ACC112 (cell line): ENCODE measurements around the gene RASA4B.
"Not testable (repeated sequence)": the region's sequence is repeated elsewhere in the genome, so short reads cannot be mapped to it uniquely, and the experiment has no call there.

ENCODE experiments used
- H2AFZ ChIP-seq: fragments of 200-600 bp; sonication (generic); one replicate; pipeline ENCODE4 v1.6.0; 2017; ENCODE audit warnings: antibody characterized with exemption, low read length; ENCODE audit not compliant: unreplicated experiment
- H3K27ac ChIP-seq: fragments of 200-600 bp; sonication (generic); 2 replicates; pipeline ENCODE4 v1.5.1; 2014; ENCODE audit warnings: low read depth, mild to moderate bottlenecking, antibody characterized with exemption, low read length, moderate library complexity
- H3K27me3 ChIP-seq: fragments of 200-600 bp; sonication (generic); 2 replicates; pipeline ENCODE4 v1.6.1; 2014; ENCODE audit warnings: mild to moderate bottlenecking, antibody characterized with exemption, low read length, moderate library complexity, mixed read lengths; ENCODE audit not compliant: insufficient read depth
- H3K36me3 ChIP-seq: fragments of 200-600 bp; sonication (generic); 2 replicates; pipeline ENCODE4 v1.6.1; 2016; ENCODE audit warnings: mild to moderate bottlenecking, antibody characterized with exemption, low read length, moderate library complexity, mixed read lengths; ENCODE audit not compliant: insufficient read depth
- H3K4me1 ChIP-seq: fragments of 200-600 bp; sonication (generic); one replicate; pipeline ENCODE4 v1.6.1; 2016; ENCODE audit warnings: low read length, mixed read lengths; ENCODE audit not compliant: insufficient read depth, unreplicated experiment, control insufficient read depth
- H3K4me3 ChIP-seq: fragments of 200-600 bp; sonication (generic); 2 replicates; pipeline ENCODE4 v1.5.1; 2014; ENCODE audit warnings: mild to moderate bottlenecking, low read depth, low read length
- H3K79me2 ChIP-seq: fragments of 200-600 bp; sonication (generic); one replicate; pipeline ENCODE4 v1.6.0; 2016; ENCODE audit warnings: low read length; ENCODE audit not compliant: control insufficient read depth, unreplicated experiment, insufficient read depth

RASA4B gene

DNA sequence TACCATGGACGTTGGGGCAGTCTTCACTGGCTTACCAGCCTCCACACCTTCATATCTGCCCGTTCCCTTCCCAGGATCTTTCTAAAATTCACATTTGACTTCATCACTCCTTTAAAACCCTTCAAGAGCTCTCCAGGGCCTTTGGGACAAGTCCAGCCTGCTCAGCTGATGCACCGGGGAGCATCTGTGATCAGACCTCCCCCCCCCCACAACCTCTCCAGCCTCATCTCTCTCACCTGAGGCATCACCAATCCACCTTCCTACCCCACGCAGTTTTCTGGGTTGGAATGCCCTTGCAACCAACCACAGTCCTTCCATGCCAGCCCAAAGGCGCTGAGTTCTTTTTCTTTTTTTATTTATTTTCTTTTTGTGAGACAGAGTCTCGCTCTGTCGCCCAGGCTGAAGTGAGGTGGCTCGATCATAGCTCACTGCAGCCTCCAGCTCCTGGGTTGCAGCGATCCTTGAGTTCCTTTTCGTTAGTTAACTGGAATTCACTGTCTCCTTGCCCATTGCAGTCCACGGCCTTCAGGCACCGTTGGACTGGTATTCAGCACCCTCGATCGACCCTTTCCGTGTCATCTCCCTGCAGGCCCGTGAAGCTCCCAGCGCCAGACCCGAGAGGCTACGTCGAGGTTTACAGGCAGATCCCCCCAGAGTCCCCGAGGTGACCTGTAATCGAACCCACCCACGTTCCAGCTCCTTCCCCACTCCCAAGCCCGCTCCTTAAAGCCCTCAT, 53.6 kb downstream of the RASA4B start:
- Histone ChIP-seq H3K36me3 (no peaks in the 10 kb centered on the region), H3K4me3 (peak overlapping the region; percentile 96), H2AFZ (peak overlapping the region; percentile 89), H3K27ac (no peak overlapping the region), H3K4me1 (peaks cover 6% of the 10 kb centered on the region), H3K79me2 (peaks cover 10% of the 10 kb centered on the region), H3K27me3 (no peaks in the 10 kb centered on the region)

DNA sequence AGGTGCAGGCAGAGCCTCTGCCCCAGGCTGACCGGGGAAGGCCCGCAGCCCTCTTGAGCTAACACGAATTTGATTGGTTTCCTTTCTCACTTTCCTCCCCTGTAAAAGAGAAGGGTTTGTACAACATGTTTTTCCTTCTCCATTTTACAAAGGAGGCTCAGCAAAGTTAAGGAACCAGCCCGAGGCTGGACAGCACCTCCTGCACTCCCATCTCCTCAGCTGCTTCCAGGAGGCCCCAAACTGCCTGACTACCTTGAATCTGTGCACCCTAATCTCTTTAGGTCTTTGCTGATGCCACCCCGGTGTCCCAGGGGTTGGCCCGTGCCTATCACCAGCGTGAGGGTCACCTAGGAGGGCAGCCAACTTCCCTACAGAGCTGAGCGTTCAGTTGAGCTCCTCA, 57.1 kb downstream of the RASA4B start:
- Histone ChIP-seq H2AFZ (no peak overlapping the region), H3K27ac (no peak overlapping the region), H3K36me3 (no peaks in the 10 kb centered on the region; the same call in 1 of the 2 replicates), H3K79me2 (peaks cover 6% of the 10 kb centered on the region), H3K4me3 (no peak overlapping the region), H3K4me1 (no peaks in the 10 kb centered on the region), H3K27me3 (no peaks in the 10 kb centered on the region)

DNA sequence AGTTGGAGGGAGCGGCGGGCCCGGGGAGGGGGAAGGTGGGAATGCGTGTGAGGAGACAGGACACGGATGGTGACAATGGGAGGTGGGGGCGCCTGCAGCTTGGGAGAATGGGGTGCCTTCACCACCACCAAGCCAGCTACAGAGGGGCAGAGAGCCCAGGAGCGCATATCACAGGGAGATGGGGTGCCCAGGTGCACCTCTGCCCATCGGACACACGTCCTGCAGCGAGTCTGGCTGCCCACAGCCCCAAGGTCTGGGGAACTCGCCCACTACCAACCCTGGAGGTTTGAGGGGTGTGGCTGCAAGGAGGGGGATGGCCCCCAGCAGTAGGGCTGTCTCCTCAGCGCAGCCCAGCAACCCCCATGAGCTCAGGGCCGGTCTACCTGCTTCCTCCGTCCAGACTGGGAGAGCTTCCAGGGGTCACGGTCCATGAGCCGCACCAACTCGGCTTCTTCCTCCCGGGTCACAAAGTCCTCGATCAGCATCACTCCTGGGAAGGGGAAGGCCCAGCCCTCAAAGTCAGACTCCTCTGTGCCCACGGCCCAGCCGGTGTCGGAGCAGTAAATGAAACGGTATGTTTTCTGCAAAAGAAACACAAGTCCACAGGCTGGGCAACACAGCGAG, 58.2 kb downstream of the RASA4B start:
- Histone ChIP-seq H2AFZ (no peak overlapping the region), H3K79me2 (peaks cover 6% of the 10 kb centered on the region), H3K27me3 (no peaks in the 10 kb centered on the region), H3K4me1 (no peaks in the 10 kb centered on the region), H3K27ac (no peak overlapping the region), H3K4me3 (no peak overlapping the region), H3K36me3 (no peaks in the 10 kb centered on the region; the same call in 1 of the 2 replicates)

DNA sequence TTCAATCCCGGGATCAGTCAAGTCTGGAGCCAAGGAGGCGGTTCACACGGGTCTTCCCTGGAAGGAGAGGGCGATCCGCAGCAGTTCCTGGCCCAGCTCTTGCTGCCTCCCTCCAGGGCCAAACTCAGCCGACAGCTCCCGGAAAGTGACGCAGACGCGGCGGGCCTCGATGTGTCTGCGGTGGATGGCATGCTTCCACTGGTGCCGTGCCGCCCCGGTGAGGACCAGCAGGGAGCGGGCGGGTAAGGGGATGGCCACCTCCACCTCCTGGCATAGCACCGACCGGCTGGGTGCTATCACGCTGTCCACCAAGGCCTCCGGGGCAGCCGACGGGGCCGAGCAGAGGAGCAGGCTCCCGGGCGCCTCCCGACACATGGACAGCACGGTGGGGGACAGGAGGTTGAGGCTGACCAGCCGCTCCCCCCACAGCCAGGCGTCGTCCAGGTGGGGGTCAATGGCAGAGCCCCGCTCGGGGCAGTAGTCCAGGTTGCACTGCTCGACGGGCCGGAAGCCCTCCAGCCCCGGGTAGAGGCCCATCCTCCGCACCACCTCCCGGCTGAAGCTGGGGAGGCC, 60.1 kb downstream of the RASA4B start:
- Histone ChIP-seq H3K4me1 (no peaks in the 10 kb centered on the region), H3K79me2 (peaks cover 3% of the 10 kb centered on the region), H3K27ac (no peak overlapping the region), H3K4me3 (no peak overlapping the region), H2AFZ (no peak overlapping the region), H3K36me3 (no peaks in the 10 kb centered on the region; the same call in 1 of the 2 replicates), H3K27me3 (no peaks in the 10 kb centered on the region)

DNA sequence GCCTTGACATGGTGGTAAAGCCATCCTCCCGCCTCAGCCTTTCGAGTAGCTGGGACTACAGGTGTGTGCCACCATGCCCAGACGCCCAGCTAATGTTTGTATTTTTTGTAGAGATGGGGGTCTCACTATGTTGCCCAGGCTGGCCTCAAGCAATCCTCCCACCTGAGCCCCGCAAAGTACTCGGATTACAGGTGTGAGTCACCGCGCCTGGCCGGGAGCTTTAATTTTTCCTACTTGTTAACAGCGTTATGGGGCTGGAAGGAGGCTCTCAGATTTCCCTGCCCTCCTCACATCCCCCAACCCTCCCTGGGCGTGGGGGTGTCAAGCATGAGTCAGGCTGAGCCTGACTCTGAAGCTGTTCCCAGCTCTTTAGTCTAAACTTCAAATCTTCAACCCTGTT, 61.2 kb downstream of the RASA4B start:
- Histone ChIP-seq H3K36me3 (no peaks in the 10 kb centered on the region; the same call in 1 of the 2 replicates), H3K4me3 (no peak overlapping the region), H3K27ac (no peak overlapping the region), H3K4me1 (peaks cover under 1% of the 10 kb centered on the region), H2AFZ (no peak overlapping the region), H3K79me2 (no peaks in the 10 kb centered on the region), H3K27me3 (no peaks in the 10 kb centered on the region)

DNA sequence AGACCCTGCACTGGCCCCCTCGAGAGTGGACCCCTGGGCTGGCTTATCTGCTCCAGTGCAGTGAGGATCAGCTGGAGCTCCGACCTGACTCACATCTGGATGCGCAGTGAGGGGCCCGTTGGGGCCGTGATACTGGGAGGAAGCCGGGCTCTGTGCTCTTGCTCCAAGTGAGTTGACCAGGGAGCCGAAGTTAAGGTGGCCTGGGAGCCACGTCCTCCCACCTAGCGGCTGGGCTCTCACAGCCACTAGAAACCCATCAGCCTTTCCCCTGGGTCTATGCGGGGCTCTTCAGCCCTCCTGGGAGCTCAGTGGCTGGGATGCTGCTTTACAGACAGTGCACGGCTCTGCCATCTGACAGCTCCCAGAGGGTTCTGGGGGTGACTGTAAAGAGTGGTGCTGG, 62.0 kb downstream of the RASA4B start:
- Histone ChIP-seq H3K4me3 (no peak overlapping the region), H3K27ac (no peak overlapping the region), H3K36me3 (no peaks in the 10 kb centered on the region; the same call in 1 of the 2 replicates), H3K79me2 (no peaks in the 10 kb centered on the region), H3K27me3 (no peaks in the 10 kb centered on the region), H3K4me1 (peaks cover 3% of the 10 kb centered on the region), H2AFZ (no peak overlapping the region)

DNA sequence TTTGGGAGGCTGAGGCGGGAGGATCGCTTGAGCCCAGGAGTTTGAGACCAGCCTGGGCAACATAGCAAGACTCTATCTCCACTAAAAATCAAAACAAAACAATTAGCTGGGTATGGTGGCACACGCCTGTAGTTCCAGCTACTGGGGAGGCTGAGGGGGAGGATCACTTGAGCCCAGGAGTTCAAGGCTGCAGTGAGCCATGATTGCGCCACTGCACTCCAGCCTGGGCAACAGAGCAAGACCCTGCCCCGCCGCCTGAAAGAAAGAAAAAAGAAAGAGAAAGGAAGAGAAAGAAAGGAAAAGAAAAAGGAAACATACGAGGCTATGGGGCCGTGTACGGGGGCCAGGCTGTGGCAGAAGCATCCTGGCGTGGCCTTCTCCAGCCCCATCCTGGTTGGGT, 62.6 kb downstream of the RASA4B start:
- H3K36me3 ChIP-seq, H3K27ac ChIP-seq, H3K27me3 ChIP-seq, H3K4me1 ChIP-seq, H2AFZ ChIP-seq, H3K79me2 ChIP-seq, H3K4me3 ChIP-seq: not testable (repeated sequence)

DNA sequence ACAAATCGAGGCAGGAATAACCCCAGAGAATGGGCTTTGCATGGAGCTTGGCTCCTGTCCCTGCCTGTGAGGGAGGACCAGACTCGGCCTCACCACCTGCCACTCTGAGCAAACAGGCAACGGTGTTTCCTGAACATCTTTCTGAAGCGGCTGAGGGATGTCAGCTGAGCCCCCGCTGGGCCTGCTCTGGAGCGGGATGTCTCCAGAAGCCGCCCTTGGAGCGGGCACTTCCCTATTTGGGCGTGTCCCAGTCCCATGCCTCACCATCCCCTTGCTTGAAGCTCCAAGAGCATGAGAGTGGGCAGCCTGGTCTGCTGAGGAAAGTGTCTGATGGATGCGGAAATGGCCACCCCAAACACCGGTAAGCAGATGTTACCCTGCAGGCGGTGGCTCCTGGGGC, 63.1 kb downstream of the RASA4B start:
- Histone ChIP-seq H3K27me3 (no peaks in the 10 kb centered on the region), H3K36me3 (no peaks in the 10 kb centered on the region; the same call in 1 of the 2 replicates), H3K27ac (no peak overlapping the region), H2AFZ (no peak overlapping the region), H3K79me2 (no peaks in the 10 kb centered on the region), H3K4me3 (no peak overlapping the region), H3K4me1 (peaks cover 3% of the 10 kb centered on the region)

DNA sequence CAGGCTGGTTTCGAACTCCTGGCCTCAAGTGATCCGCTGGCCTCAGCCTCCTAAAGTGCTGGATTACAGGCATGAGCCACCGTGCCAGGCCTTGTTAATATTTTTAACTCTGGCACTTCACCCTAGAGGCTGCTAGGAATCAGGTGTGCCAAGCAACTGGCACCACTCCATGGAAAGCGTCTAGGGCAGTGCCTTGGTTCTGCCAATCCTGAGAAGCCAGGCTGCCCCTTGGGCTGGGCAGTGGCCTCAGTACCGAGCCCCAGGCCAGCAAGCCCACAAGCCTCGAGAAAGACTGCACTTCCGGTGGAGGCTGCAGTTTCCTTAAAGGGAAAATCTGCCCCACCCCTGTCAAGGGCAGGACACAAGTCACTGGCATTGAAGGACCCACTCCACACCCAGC, 64.3 kb downstream of the RASA4B start:
- Histone ChIP-seq H2AFZ (no peak overlapping the region), H3K27ac (no peak overlapping the region), H3K4me1 (peaks cover 3% of the 10 kb centered on the region), H3K36me3 (no peaks in the 10 kb centered on the region; the same call in 1 of the 2 replicates), H3K79me2 (no peaks in the 10 kb centered on the region), H3K4me3 (no peak overlapping the region), H3K27me3 (no peaks in the 10 kb centered on the region)

DNA sequence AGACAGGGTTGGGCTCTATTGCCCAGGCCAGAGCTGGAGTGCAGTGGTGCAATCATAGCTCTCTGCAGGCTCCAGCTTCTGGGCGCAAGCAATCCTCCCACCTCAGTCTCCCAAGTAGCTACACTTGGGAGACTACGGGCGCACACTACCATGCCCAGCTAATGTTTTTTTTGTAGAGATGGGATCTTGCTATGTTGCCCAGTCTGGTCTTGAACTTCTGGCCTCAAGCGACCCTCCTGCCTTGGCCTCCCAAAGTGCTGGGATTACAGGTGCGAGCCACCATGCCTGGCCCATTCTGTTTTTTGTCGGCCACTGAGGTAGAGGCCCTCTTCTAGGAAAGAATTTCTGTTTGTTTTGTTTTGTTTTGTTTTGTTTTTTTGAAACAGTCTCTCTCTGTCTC, 65.1 kb downstream of the RASA4B start:
- Histone ChIP-seq H2AFZ (no peak overlapping the region), H3K79me2 (no peaks in the 10 kb centered on the region), H3K4me3 (no peak overlapping the region), H3K27ac (no peak overlapping the region), H3K27me3 (no peaks in the 10 kb centered on the region), H3K36me3 (no peaks in the 10 kb centered on the region; the same call in 1 of the 2 replicates), H3K4me1 (peaks cover 10% of the 10 kb centered on the region)
